Suprapubic skin (tissue), 3 donors: ENCODE results near the gene FUOM.

Experiments
- POLR2A ChIP-seq, 2 donors: fragments of 450-650 bp; IDR thresholded peaks; one replicate each; pipeline ENCODE4 v1.6.1; 2017; ENCODE audit warnings: antibody characterized with exemption in 2 of 2, mild to moderate bottlenecking in 2 of 2, moderate library complexity in 2 of 2
- TF ChIP-seq, protein P1 (sequence below), 2 donors: fragments of 200-600 bp in 1 of 2; fragments of 450-650 bp in 1 of 2; sonication (generic) in 1 of 2; IDR thresholded peaks; one replicate each; pipeline ENCODE4 v1.5.1; 2016 to 2019; ENCODE audit warnings: antibody characterized with exemption in 2 of 2, mild to moderate bottlenecking in 1 of 2, moderate library complexity in 1 of 2

DNA sequence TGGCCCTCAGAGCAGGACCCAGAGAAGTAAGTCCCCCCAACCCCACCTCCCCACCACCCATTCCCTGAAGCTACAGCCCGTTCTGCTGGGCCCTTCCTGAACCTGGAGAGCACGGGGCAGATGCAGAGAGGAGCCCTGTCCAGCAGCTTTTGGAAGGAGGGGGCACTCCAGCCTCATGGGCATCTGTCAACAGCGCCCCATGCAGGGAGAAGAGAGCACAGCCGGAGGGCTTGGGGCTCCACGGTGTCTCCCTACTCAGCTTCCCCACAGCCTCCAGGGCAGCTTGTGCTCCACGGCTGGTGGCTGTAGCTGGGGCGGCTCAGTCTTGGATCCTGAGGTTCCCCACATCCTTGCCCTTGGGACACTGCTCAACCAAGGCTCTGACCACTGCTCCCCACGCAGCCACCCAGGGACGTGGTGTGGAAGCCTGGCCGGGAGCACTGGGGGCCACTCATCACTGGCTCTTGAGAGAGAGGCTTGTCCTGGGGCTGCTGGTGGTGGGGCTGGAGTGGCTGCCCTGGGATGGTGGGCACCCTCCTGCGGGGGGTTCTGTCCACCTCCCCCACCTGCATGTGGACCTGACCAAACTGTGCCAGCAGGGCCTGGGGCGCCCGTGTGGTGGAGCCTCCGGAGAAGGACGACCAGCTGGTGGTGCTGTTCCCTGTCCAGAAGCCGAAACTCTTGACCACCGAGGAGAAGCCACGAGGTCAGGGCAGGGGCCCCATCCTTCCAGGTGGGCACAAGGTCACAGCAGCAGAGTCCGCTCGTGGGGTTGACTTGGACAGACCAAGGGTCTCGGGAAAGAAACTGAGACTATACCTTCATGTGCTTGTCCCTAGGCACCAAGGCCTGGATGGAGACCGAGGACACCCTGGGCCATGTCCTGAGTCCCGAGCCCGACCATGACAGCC, 6.2 kb downstream of the FUOM start:
- TF ChIP-seq, protein P1, sequence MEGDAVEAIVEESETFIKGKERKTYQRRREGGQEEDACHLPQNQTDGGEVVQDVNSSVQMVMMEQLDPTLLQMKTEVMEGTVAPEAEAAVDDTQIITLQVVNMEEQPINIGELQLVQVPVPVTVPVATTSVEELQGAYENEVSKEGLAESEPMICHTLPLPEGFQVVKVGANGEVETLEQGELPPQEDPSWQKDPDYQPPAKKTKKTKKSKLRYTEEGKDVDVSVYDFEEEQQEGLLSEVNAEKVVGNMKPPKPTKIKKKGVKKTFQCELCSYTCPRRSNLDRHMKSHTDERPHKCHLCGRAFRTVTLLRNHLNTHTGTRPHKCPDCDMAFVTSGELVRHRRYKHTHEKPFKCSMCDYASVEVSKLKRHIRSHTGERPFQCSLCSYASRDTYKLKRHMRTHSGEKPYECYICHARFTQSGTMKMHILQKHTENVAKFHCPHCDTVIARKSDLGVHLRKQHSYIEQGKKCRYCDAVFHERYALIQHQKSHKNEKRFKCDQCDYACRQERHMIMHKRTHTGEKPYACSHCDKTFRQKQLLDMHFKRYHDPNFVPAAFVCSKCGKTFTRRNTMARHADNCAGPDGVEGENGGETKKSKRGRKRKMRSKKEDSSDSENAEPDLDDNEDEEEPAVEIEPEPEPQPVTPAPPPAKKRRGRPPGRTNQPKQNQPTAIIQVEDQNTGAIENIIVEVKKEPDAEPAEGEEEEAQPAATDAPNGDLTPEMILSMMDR (IDR thresholded peaks at IDR 0.05), result no peak
- TF ChIP-seq POLR2A (IDR thresholded peaks at IDR 0.05), result no peak
